SU-DHL-6 (cell line): ENCODE measurements around the gene FUBP1.

Experiments
- H2AFZ ChIP-seq: fragments of 200-600 bp; sonication (generic); 2 replicates; pipeline ENCODE4 v1.6.1; 2014; ENCODE audit warnings: low read depth, mild to moderate bottlenecking, moderate library complexity, mixed read lengths, antibody characterized with exemption, low read length; ENCODE audit not compliant: severe bottlenecking
- H3F3A ChIP-seq: fragments of 200-600 bp; shearing (Covaris generic); 2 replicates; pipeline ENCODE4 v1.6.0; 2016; ENCODE audit warnings: antibody characterized with exemption, mild to moderate bottlenecking; ENCODE audit not compliant: insufficient read depth
- H3K27ac ChIP-seq: fragments of 200-600 bp; sonication (generic); 2 replicates; pipeline ENCODE4 v1.5.1; 2016; ENCODE audit warnings: low read depth, mild to moderate bottlenecking, low read length, moderate library complexity, mixed read lengths
- H3K27me3 ChIP-seq: fragments of 200-600 bp; sonication (generic), shearing (Covaris generic); 2 replicates; pipeline ENCODE4 v1.6.0; 2014; ENCODE audit warnings: mild to moderate bottlenecking, low read length
- H3K36me3 ChIP-seq: fragments of 200-600 bp; sonication (generic); 2 replicates; pipeline ENCODE4 v1.6.1; 2014; ENCODE audit warnings: mild to moderate bottlenecking, low read length, mixed read lengths
- H3K4me2 ChIP-seq: fragments of 300-600, 200-600 bp; shearing (Covaris generic), sonication (generic); 2 replicates; pipeline ENCODE4 v1.6.0; 2014; ENCODE audit warnings: low read length, low read depth, mild to moderate bottlenecking; ENCODE audit not compliant: poor library complexity, severe bottlenecking
- H3K4me3 ChIP-seq: fragments of 200-600 bp; sonication (generic); 2 replicates; pipeline ENCODE4 v1.5.1; 2014; ENCODE audit warnings: antibody characterized with exemption, low read length, mild to moderate bottlenecking, mixed read lengths; ENCODE audit not compliant: insufficient read depth, poor library complexity, severe bottlenecking
- H3K79me2 ChIP-seq: fragments of 200-600 bp; sonication (generic); 2 replicates; pipeline ENCODE4 v1.6.1; 2014; ENCODE audit warnings: mild to moderate bottlenecking, low read length, moderate library complexity; ENCODE audit not compliant: insufficient read depth
- H3K9ac ChIP-seq: fragments of 200-600 bp; sonication (generic); 2 replicates; pipeline ENCODE4 v1.7.0; 2014; ENCODE audit warnings: mild to moderate bottlenecking, low read length
- H3K9me2 ChIP-seq: fragments of 200-600 bp; sonication (generic); replicated peaks from 2 replicates; pipeline ENCODE4 v1.6.1; 2014; ENCODE audit warnings: low read length; ENCODE audit not compliant: insufficient read depth
- H3K9me3 ChIP-seq: fragments of 200-600 bp; sonication (generic); 2 replicates; pipeline ENCODE4 v1.6.1; 2014; ENCODE audit warnings: low read length, mixed read lengths; ENCODE audit not compliant: insufficient read depth
- H4K20me1 ChIP-seq: fragments of 200-600 bp; sonication (generic); 2 replicates; pipeline ENCODE4 v1.6.1; 2014; ENCODE audit warnings: low read depth, mild to moderate bottlenecking, antibody characterized with exemption, low read length, moderate library complexity, mixed read lengths
- EZH2phosphoT487 ChIP-seq: fragments of 200-600 bp; sonication (generic), shearing (Covaris generic); conservative IDR thresholded peaks from 2 replicates; pipeline ENCODE4 v1.6.1; 2018; ENCODE audit warnings: mild to moderate bottlenecking, antibody characterized with exemption, low read length, moderate library complexity, mixed read lengths
- TF ChIP-seq, protein P1 (sequence below): fragments of 200-600 bp; sonication (generic); IDR thresholded peaks from one replicate; pipeline ENCODE4 v1.5.1; 2017; ENCODE audit warnings: antibody characterized with exemption, mild to moderate bottlenecking, low read length, moderate library complexity; ENCODE audit not compliant: insufficient read depth, poor library complexity, severe bottlenecking

The FUBP1 gene

DNA sequence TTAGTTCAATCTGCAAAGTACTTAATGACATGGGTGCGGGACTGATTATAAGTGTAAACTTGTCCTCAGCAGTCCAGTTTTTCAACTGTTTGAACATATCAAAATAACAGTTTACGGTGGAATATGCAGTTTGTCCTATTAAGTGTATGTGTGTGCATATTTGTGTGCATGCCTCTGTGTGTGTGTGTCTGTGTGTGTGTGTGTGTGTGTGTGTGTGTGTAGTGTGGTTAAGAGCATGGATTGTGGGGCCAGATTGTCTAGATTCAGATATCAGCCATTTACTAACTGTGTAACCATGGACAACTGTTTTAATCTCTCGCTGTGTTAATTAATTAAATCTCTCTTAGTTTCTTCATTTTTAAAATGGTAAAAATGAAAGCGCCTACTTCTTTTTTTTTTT is 51.5 kb downstream of the FUBP1 start:
- Histone ChIP-seq H3K27me3 (no peaks in the 10 kb centered on the region), H2AFZ (no peak overlapping the region), H3K36me3 (no peaks in the 10 kb centered on the region), H3K4me2 (no peak overlapping the region), H3K4me3 (no peak overlapping the region), H3K9me3 (no peaks in the 10 kb centered on the region), H3K9ac (no peak overlapping the region), H4K20me1 (no peaks in the 10 kb centered on the region), H3F3A (no peaks in the 10 kb centered on the region), H3K9me2 (no peaks in the 10 kb centered on the region), H3K27ac (no peak overlapping the region), H3K79me2 (no peaks in the 10 kb centered on the region)
- TF ChIP-seq, protein P1, sequence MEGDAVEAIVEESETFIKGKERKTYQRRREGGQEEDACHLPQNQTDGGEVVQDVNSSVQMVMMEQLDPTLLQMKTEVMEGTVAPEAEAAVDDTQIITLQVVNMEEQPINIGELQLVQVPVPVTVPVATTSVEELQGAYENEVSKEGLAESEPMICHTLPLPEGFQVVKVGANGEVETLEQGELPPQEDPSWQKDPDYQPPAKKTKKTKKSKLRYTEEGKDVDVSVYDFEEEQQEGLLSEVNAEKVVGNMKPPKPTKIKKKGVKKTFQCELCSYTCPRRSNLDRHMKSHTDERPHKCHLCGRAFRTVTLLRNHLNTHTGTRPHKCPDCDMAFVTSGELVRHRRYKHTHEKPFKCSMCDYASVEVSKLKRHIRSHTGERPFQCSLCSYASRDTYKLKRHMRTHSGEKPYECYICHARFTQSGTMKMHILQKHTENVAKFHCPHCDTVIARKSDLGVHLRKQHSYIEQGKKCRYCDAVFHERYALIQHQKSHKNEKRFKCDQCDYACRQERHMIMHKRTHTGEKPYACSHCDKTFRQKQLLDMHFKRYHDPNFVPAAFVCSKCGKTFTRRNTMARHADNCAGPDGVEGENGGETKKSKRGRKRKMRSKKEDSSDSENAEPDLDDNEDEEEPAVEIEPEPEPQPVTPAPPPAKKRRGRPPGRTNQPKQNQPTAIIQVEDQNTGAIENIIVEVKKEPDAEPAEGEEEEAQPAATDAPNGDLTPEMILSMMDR: no peak
- TF ChIP-seq EZH2phosphoT487: no peak

DNA sequence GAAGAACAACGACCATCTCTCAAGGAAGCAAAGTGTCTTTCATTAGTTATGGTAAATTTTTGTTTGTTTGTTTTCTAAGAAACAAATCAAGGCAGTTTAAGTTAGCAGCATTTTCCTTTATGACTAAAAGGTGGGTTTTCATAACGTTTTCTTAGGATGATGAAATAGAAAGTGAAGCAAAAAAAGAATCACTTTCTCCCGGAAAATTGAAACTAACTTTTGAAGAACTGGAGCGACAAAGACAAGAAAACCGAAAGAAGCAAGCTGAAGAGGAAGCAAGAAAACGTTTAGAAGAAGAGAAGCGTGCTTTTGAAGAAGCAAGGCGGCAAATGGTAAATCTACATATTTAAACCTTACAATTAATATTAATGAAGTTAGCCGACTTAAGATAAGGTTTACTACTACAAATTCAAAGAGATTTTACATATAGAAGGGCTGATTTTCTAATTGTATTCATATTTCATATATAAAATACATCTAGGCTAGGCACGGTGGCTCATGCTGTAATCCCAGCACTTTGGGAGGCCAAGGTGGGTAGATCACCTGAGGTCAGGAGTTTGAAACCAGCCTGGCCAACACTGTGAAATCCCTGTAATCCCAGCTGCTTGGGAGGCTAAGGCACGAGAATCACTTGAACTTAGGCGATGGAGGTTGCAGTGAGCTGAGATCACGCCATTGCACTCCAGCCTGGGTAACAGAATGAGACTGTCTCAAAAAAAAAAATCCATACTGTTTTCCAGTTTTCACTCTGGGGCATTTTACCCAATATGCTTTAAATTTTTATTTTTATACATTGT is 52.1 kb downstream of the FUBP1 start:
- Histone ChIP-seq H3K36me3 (no peaks in the 10 kb centered on the region), H3K27ac (no peak overlapping the region), H3K4me3 (no peak overlapping the region), H3K79me2 (no peaks in the 10 kb centered on the region), H2AFZ (no peak overlapping the region), H3K9me2 (no peaks in the 10 kb centered on the region), H4K20me1 (no peaks in the 10 kb centered on the region), H3F3A (no peaks in the 10 kb centered on the region), H3K4me2 (peak overlapping the region; percentile 44), H3K9me3 (no peaks in the 10 kb centered on the region), H3K9ac (no peak overlapping the region), H3K27me3 (no peaks in the 10 kb centered on the region)
- TF ChIP-seq EZH2phosphoT487: no peak
- TF ChIP-seq, protein P1: no peak

DNA sequence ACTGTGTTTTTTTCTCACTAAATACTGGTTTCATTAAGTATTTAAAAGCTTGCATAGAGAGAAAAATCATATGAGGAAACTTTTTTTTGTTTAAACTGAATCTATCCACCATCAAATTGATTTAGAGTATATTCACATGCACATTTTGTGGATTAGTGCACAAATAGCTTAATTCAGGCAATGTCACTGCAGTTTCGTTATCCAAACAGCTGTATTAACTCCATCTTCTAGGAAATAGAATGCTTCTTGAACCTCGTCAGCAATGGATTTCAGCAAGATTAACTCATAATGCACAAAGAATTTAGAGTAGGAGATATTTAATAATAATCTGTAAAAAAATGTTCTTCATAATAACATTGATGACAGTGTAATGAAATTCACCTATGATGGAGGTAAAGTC is 52.9 kb downstream of the FUBP1 start:
- Histone ChIP-seq H2AFZ (no peak overlapping the region), H3K9me2 (no peaks in the 10 kb centered on the region), H3K9ac (no peak overlapping the region), H3K27ac (no peak overlapping the region), H4K20me1 (no peaks in the 10 kb centered on the region), H3K9me3 (no peaks in the 10 kb centered on the region), H3K4me3 (no peak overlapping the region), H3K4me2 (peak overlapping the region; percentile 44), H3K36me3 (no peaks in the 10 kb centered on the region), H3K27me3 (no peaks in the 10 kb centered on the region), H3K79me2 (no peaks in the 10 kb centered on the region), H3F3A (no peaks in the 10 kb centered on the region)
- TF ChIP-seq, protein P1: no peak
- no peak for TF ChIP-seq EZH2phosphoT487
